NCI-H510A treated with DMSO at 0.1 percent for 48 hours (cell line): ENCODE results near the gene MBP.

Experiments
- DNase-seq: peaks from one replicate; lab custom pipeline; 2025; lab: John Stamatoyannopoulos, UW

Gene MBP

GRCh38 chr18:77047803-77048419 is 84.7 kb downstream of the MBP start:
- no peak for DNase-seq

GRCh38 chr18:77046994-77047393 is 85.6 kb downstream of the MBP start:
- DNase-seq = no peak

- no peak for DNase-seq
Measured at GRCh38 chr18:77046409-77046808, 86.2 kb downstream of the MBP start.

- DNase-seq = no peak
Measured at GRCh38 chr18:77045677-77046076, 86.9 kb downstream of the MBP start.

GRCh38 chr18:77044866-77045664 is 87.5 kb downstream of the MBP start:
- DNase-seq = no peak

- DNase-seq = no peak
Measured at GRCh38 chr18:77043541-77044280, 88.9 kb downstream of the MBP start.

- DNase-seq = no peak
Measured at GRCh38 chr18:77042583-77042982, 90.0 kb downstream of the MBP start.

GRCh38 chr18:77039196-77040130 is 93.1 kb downstream of the MBP start:
- DNase-seq = no peak

GRCh38 chr18:77038182-77038858 is 94.3 kb downstream of the MBP start:
- no peak for DNase-seq

- DNase-seq = no peak
Measured at GRCh38 chr18:77037567-77037966, 95.0 kb downstream of the MBP start.

GRCh38 chr18:77035380-77036187 is 97.0 kb downstream of the MBP start:
- DNase-seq = no peak

GRCh38 chr18:77033575-77033974 is 99.0 kb downstream of the MBP start:
- DNase-seq = no peak

- no peak for DNase-seq
Measured at GRCh38 chr18:77032181-77032701, 100.3 kb downstream of the MBP start.

- DNase-seq = no peak
Measured at GRCh38 chr18:77031662-77032061, 100.9 kb downstream of the MBP start.

- no peak for DNase-seq
Measured at GRCh38 chr18:77030201-77030600, 102.4 kb downstream of the MBP start.

- DNase-seq = no peak
Measured at GRCh38 chr18:77025831-77026363, 106.7 kb downstream of the MBP start.

- DNase-seq = no peak
Measured at GRCh38 chr18:77025123-77025522, 107.5 kb downstream of the MBP start.

- no peak for DNase-seq
Measured at GRCh38 chr18:77024476-77024875, 108.1 kb downstream of the MBP start.

- DNase-seq = no peak
Measured at GRCh38 chr18:77023102-77023782, 109.3 kb downstream of the MBP start.
